T-helper 17 cell (primary cell): ENCODE measurements around the gene GPR108. TPM values are rescaled to one million over a fixed set of nuclear protein-coding genes. Genes with fewer than 3 reads are reported as not detected.
"Not testable (repeated sequence)": the region's sequence is repeated elsewhere in the genome, so short reads cannot be mapped to it uniquely, and the experiment has no call there.

ENCODE experiments used
- ATAC-seq: fragments of 150-1000 bp; cut with Tn5 transposase; 2 replicates; pipeline ENCODE4 v1.10.0; 2021; ENCODE audit warnings: mild to moderate bottlenecking, moderate library complexity
- DNase-seq, 3 donors: peaks; one replicate each; pipeline versions ENCODE4 v3.0.0 to v3.0.0-alpha.2; 2020 to 2021
- H3K9me3 ChIP-seq: one replicate; pipeline ENCODE4 v1.7.0; 2013; ENCODE audit warnings: low read length, mild to moderate bottlenecking; ENCODE audit not compliant: control insufficient read depth, poor library complexity, severe bottlenecking
- H3K27ac Mint-ChIP-seq: one replicate; pipeline ENCODE4 v1.8.0; 2022; ENCODE audit warnings: mild to moderate bottlenecking, moderate library complexity, mixed read lengths
- H3K27me3 Mint-ChIP-seq: one replicate; pipeline ENCODE4 v1.8.0; 2022; ENCODE audit warnings: mixed read lengths
- H3K36me3 Mint-ChIP-seq: one replicate; pipeline ENCODE4 v1.8.0; 2022; ENCODE audit warnings: low read depth, mixed read lengths
- H3K4me1 Mint-ChIP-seq: one replicate; pipeline ENCODE4 v1.8.0; 2022; ENCODE audit warnings: mild to moderate bottlenecking, mixed read lengths
- H3K4me3 Mint-ChIP-seq: one replicate; pipeline ENCODE4 v1.8.0; 2022; ENCODE audit warnings: mild to moderate bottlenecking, moderate library complexity, mixed read lengths
- total RNA-seq, 4 donors: library from RNA in 2 of 4; stranded (reverse) in 2 of 4; gene quantifications; one replicate each; pipeline ENCODE4 v1.2.3 and lab custom pipeline; 2022 to 2026

Gene GPR108
- total RNA-seq (10 to 100 TPM; 53.4 to 55.5 TPM), total RNA-seq (lab: John Stamatoyannopoulos, UW) (44.7 to 81.0 reads per million in 2 donors)

DNA sequence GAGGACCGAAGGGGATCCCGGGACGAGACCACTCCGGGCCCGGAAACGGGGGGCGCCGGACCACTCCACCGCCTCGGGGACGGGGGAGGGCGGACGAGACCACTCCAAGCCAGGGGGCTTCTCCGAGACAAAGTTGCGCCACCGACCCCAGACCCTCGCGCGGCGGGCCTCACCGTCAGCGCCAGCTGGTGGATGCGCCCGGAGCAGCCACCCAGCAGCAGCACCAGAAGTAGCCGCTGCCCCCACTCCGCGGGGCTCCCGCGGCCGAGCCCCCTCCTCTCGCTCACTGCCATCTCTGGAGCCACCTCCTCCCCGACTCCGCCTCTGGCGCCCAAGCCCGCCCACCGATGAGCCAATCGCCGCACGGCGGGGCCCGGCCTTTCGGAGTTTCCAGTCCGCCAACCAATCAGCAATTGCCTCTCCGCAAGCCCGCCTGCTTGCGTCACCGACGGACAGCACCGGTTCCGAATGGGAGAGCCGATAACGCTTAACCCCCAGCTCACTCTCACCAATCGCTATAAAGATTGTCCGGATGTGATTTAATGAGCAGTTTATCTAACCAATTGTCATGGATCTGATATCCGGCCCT lies at the start of gene GPR108:
Gene GPR108, minus strand, starts transcription at position 297 of the 589 bp plus-strand sequence. Its CDS starts 4 bp downstream, at position 293.
- Mint-ChIP-seq H3K4me1 (peaks cover 36% of the 10 kb centered on the region), H3K27me3 (no peaks in the 10 kb centered on the region), H3K36me3 (peaks cover 3% of the 10 kb centered on the region), H3K27ac (peak within 1 kb of the TSS; percentile 97), H3K4me3 (peak within 1 kb of the TSS; percentile 96)
- H3K9me3 ChIP-seq: no peaks in the 10 kb centered on the region
- DNase-seq (peak; percentile 97 to 99 (median 98)), ATAC-seq (peak; percentile 84)

DNA sequence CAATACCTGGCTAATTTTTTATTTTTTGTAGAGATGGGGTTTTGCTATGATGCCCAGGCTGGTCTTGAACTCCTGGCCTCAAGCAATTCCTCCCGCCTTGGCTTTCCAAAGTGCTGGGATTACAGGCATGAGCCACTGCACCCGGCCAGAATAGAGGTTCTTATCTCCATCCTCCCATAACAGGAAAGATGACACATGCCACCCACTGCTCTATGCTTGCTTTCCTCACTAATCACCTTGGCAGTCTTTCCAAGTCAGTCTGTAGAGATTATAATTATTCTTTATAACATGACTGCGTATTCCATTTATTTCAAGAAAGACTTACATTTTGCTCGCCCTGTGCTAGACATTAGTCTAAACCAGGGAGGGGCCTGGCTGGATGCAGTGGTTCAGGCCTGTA lies 41.8 kb upstream of the GPR108 start:
- peaks cover 10% of the 10 kb centered on the region for H3K36me3 Mint-ChIP-seq
- peaks cover 44% of the 10 kb centered on the region for H3K4me1 Mint-ChIP-seq
- peak overlapping the region; percentile 82 for H3K27ac Mint-ChIP-seq
- no peak for ATAC-seq
- no peak for DNase-seq
- H3K4me3 Mint-ChIP-seq: no peak overlapping the region
- H3K9me3 ChIP-seq: no peaks in the 10 kb centered on the region
- H3K27me3 Mint-ChIP-seq: no peaks in the 10 kb centered on the region

DNA sequence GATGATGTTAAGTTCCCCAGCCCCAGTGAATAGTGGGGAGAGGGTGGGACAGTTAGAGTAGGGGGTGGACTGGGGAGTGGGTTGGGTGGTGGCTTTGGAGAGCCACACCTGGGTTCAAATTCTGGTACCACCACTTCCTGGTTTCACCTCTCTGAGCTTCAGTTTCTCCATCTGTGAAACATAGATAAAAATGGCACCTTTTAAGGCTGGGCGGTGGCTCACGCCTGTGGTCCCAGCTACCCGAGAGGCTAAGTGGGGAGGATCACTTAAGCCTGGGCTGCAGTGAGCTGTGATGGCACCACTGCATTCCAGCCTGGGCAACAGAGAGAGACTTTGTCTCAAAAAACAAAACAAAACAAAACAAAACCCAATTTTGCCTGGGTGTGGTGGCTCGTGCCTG lies 41.0 kb upstream of the GPR108 start:
- H3K36me3 Mint-ChIP-seq: peaks cover 10% of the 10 kb centered on the region
- no peaks in the 10 kb centered on the region for H3K9me3 ChIP-seq
- peaks cover 46% of the 10 kb centered on the region for H3K4me1 Mint-ChIP-seq
- no peaks in the 10 kb centered on the region for H3K27me3 Mint-ChIP-seq
- H3K4me3 Mint-ChIP-seq: peak overlapping the region; percentile 31
- no peak for DNase-seq
- ATAC-seq: no peak
- peak overlapping the region; percentile 82 for H3K27ac Mint-ChIP-seq

DNA sequence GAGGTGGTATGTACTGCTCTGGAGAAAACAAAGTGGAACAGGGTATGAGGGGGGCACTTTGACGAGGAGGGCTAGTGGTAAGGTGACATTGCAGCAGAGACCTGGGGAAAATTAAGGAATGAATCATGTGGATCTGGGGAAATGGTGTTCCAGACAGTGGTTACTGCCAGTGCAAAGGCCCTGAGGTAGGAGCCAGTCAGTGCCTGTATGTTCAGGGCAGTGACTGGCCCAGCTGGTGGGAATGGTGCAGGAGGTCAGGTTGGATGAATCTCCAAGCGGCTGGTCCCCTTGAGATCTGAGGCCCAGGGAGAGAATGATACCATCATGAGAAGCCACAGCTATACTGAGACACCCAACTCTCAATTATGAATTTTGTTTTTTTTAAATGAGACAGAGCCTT lies 40.1 kb upstream of the GPR108 start:
- Mint-ChIP-seq H3K27me3 (no peaks in the 10 kb centered on the region), H3K4me3 (no peak overlapping the region), H3K36me3 (peaks cover 10% of the 10 kb centered on the region), H3K27ac (peak overlapping the region; percentile 82), H3K4me1 (peaks cover 47% of the 10 kb centered on the region)
- no peaks in the 10 kb centered on the region for H3K9me3 ChIP-seq
- ATAC-seq: no peak
- DNase-seq: no peak

DNA sequence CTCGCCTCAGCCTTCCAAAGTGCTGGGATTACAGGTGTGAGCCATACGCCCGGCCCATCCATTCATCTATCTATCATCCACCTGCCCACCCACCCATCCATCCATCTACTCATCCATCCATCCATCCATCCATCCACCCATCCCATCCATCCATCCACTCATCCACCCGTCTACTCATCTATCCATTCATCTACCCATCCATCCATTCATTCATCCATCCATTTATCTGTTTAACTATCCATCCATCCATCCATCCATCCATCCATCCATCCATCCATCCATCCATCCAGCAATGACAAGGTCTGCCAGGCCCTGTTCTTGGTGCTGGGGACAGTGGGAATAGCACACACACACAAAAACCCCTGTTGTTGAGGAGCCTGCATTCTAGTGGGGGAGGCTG lies 39.6 kb upstream of the GPR108 start:
- H3K9me3 ChIP-seq: no peaks in the 10 kb centered on the region
- DNase-seq (no peak), ATAC-seq (no peak)
- Mint-ChIP-seq H3K36me3 (peaks cover 10% of the 10 kb centered on the region), H3K27ac (no peak overlapping the region), H3K27me3 (no peaks in the 10 kb centered on the region), H3K4me3 (no peak overlapping the region), H3K4me1 (peaks cover 51% of the 10 kb centered on the region)

DNA sequence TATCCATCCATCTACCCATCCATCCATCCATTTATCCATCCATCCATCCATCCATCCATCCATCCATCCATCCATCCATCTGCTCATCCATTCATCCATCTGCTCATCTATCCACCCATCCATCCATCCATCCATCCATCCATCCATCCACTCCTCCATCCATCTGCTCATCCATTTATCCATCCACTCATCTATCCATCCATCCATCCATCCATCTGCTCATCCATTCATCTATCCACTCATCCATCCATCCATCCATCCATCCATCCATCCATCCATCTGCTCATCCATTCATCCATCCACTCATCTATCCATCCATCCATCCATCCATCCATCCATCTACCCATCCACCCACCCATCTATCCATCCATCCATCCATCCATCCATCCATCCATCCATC lies 38.7 kb upstream of the GPR108 start:
- not testable (repeated sequence) for H3K9me3 ChIP-seq, H3K36me3 Mint-ChIP-seq, H3K4me3 Mint-ChIP-seq, ATAC-seq, DNase-seq, H3K27me3 Mint-ChIP-seq
- Mint-ChIP-seq H3K4me1 (peaks cover 46% of the 10 kb centered on the region), H3K27ac (peak overlapping the region; percentile 51)

DNA sequence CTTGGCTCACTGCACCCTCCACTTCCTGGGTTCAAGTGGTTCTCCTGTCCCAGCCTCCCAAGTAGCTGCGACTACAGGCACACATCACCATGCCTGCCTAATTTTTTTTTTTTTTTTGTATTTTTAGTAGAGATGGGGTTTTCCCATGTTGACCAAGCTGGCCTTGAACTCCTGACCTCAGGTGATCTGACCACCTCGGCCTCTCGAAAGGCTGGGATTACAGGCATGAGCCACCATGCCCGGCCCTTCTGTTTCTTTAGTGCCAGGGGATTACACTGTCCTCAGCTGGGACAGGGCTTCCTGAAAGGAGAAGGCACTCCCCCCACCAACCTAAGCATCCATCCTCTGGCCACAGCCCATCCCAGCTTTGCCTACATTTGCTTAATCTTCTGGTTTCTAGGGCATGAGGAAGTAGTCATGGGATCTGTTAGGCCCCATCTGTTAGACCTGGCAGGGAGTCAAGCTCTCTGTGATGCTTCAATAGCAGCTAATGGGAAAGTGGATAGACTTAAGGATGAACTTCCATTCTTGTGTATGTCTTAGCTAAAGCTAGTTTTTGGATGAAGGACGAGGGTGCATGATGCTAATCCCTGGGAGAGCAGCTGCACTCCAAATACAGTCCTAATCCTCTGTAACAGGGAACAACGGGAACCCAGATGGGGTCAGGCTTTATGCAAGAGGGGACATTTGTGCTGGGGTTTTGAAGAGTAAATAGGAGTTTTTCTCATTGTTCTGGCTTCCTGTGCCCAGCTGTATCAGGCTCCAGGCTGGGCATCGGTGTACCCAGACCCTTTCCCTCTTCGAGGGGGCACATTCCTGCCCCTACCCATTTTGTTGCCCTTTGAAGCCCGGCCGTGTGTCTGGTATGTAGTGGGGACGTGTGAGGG lies 37.7 kb upstream of the GPR108 start:
- no peaks in the 10 kb centered on the region for H3K9me3 ChIP-seq
- H3K27me3 Mint-ChIP-seq: no peaks in the 10 kb centered on the region
- H3K4me1 Mint-ChIP-seq: peaks cover 49% of the 10 kb centered on the region
- H3K36me3 Mint-ChIP-seq: peaks cover 10% of the 10 kb centered on the region
- ATAC-seq: no peak
- H3K27ac Mint-ChIP-seq: peak overlapping the region; percentile 51
- peak overlapping the region; percentile 80 for H3K4me3 Mint-ChIP-seq
- DNase-seq: no peak

DNA sequence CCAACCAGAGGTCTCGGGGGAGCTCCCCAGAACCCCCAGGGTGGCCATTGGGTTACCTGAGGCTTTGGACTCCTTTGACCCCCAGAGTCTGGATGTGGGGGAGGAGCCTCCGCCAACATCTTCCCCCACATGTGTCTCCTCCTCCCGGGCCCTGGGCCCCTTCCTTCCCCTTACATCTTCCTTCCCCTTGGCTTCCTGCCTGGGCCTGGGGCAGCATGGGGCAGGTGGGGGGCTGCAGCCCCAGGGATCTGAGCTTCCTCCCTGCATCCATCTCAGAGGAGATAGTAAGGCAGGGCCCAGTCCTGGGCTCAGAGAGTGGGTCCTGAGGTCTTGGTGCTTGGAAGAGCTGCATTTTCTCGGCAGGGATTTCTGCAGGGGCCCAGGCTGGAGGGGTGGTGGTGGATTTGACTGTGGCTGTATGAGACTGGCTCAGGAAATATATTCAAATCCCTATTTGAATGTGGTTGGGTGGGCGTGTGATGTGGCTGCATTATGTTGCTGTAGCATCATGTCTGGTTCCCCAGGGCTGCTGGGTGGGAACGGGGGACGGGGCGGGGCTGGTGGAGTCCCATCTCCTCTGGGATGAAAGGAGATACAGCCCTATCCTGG lies 36.0 kb upstream of the GPR108 start:
- Mint-ChIP-seq H3K4me1 (peaks cover 48% of the 10 kb centered on the region), H3K27me3 (no peaks in the 10 kb centered on the region), H3K4me3 (peak overlapping the region; percentile 93), H3K36me3 (peaks cover 10% of the 10 kb centered on the region), H3K27ac (peak overlapping the region; percentile 97)
- DNase-seq (peak in 2 of 3 donors; percentile 32 to 34), ATAC-seq (peak; percentile 34)
- no peaks in the 10 kb centered on the region for H3K9me3 ChIP-seq

DNA sequence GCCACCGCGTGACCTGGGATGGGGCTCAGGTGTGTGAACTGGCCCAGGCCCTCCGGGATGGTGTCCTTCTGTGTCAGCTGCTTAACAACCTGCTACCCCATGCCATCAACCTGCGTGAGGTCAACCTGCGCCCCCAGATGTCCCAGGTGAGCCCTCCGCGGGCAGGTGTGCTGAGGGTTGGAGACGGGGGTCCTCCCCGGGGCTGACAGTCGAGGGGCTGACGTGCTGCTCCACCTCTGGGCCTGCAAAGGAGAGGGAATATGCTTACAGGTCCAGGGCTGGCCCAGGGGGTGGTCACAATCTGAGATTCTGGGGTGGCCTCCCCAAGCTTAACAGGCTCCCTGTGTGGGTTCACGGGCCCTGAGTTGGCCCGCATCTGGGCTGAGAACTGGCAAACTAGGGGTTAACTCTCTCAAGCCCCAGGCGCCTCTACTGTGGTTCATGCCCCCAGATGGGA lies 35.5 kb upstream of the GPR108 start:
- H3K36me3 Mint-ChIP-seq: peaks cover 10% of the 10 kb centered on the region
- H3K4me3 Mint-ChIP-seq: peak overlapping the region; percentile 93
- ATAC-seq (no peak), DNase-seq (no peak)
- H3K27ac Mint-ChIP-seq: peak overlapping the region; percentile 97
- no peaks in the 10 kb centered on the region for H3K9me3 ChIP-seq
- H3K4me1 Mint-ChIP-seq: peaks cover 48% of the 10 kb centered on the region
- no peaks in the 10 kb centered on the region for H3K27me3 Mint-ChIP-seq

DNA sequence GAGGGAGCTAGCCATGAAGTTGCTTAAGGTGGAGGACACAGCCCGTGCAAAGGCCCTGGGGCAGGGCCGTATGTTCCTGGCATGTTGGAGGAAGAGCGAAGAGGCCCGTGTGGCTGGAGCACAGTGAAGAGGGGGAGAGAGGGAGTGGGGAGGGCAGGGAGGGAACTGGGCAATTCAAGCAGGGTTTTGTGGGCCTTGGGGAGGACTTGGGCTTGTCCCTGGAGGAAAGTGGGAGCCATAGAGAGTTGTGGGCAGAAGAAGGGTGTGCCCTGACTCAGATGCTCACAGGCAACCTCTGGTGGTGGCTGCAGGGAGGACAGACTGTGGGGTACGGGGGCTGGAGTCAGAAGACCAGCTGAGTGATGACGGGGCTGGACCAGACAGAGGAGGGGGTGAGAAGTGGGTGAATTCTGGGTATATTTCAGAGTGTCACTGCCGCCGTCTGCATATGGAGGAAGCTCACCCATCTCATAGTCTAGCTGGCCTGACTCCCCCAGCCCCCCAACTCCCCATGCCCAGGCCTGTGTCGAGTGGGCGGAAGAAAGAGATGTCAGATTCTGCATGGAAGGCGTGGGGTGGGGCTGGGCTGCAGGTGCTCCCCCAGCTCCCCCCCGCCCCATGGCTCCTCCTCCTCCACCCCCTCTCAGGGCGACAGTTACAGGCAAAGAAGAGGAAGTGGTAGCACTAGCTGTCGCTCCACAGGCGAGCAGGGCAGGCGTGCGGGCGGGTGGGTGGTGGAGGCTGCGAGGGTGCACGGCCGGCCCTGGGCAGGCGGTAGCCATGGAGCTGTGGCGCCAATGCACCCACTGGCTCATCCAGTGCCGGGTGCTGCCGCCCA lies 34.9 kb upstream of the GPR108 start, which contains the start of gene VAV1:
Gene VAV1, plus strand, starts transcription at position 681 of the 838 bp plus-strand sequence. Its CDS starts 100 bp downstream, at position 781.
- Mint-ChIP-seq H3K36me3 (peaks cover 10% of the 10 kb centered on the region), H3K4me3 (peak within 1 kb of the TSS; percentile 93), H3K4me1 (peaks cover 49% of the 10 kb centered on the region), H3K27me3 (no peaks in the 10 kb centered on the region), H3K27ac (peak within 1 kb of the TSS; percentile 97)
- ATAC-seq (peak; percentile 49), DNase-seq (peak; percentile 66 to 72 (median 66))
- no peaks in the 10 kb centered on the region for H3K9me3 ChIP-seq

DNA sequence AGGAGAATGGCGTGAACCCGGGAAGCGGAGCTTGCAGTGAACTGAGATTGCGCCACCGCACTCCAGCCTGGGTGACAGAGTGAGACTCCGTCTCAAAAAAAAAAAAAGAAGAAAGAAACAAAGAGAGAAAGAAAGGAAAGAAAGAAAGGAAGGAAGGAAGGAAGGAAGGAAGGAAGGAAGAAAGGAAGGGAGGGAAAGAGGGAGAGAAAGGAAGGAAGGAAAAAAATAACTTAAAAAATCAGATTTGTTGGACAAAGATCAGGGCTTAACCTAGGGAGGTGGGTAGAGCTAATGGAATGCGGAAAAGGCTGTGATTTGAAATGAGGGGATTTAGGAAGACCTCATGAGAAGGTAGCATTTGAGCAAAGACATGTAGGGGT lies 34.3 kb upstream of the GPR108 start:
- Mint-ChIP-seq H3K27ac (peak overlapping the region; percentile 97), H3K4me1 (peaks cover 50% of the 10 kb centered on the region), H3K4me3 (peak overlapping the region; percentile 93)
- not testable (repeated sequence) for H3K9me3 ChIP-seq, H3K27me3 Mint-ChIP-seq, DNase-seq, H3K36me3 Mint-ChIP-seq, ATAC-seq

DNA sequence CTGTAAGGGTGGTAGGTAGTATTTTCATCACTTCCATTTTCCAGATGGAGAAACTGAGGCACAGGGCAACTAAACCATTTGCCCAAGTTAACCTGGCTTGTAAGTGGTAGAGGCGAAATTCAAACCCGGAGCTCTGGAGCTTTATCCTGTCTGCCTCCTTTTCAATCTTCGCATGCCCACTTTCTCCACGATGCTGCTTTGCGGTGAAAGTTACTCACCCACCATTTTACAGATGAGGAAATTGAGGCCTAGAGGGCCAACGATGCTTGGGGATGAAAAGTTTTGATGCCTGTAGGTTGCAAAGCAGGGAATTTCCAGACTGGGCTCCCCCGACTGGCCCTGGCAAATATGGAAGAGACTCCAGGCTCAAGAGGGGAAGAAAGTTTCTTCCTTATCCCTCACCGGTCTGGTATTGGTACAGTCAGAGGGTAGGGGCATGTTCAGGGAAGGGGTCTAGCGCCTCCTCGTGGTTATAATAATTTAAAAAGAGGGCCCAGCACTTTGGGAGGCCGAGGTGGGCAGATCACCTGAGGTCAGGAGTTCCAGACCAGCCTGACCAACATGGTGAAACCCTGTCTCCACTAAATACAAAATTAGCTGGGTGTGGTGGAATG lies 31.7 kb upstream of the GPR108 start:
- Mint-ChIP-seq H3K27ac (peak overlapping the region; percentile 97), H3K36me3 (no peaks in the 10 kb centered on the region), H3K27me3 (no peaks in the 10 kb centered on the region), H3K4me1 (peaks cover 47% of the 10 kb centered on the region), H3K4me3 (no peak overlapping the region)
- H3K9me3 ChIP-seq: no peaks in the 10 kb centered on the region
- ATAC-seq (no peak), DNase-seq (no peak)
